Stimulated activated CD8-positive, alpha-beta memory T cell treated with anti-CD3 and anti-CD28 coated beads, Interleukin-4, amount 100 ng/mL, for 4 hours (primary cell): ENCODE measurements around the gene RFNG.

Experiments
- DNase-seq, 2 donors: peaks; one replicate each; pipeline ENCODE4 v3.0.0-alpha.2; 2020; ENCODE audit warnings: low read depth in 2 of 2, low spot score in 1 of 2

Gene RFNG

DNA sequence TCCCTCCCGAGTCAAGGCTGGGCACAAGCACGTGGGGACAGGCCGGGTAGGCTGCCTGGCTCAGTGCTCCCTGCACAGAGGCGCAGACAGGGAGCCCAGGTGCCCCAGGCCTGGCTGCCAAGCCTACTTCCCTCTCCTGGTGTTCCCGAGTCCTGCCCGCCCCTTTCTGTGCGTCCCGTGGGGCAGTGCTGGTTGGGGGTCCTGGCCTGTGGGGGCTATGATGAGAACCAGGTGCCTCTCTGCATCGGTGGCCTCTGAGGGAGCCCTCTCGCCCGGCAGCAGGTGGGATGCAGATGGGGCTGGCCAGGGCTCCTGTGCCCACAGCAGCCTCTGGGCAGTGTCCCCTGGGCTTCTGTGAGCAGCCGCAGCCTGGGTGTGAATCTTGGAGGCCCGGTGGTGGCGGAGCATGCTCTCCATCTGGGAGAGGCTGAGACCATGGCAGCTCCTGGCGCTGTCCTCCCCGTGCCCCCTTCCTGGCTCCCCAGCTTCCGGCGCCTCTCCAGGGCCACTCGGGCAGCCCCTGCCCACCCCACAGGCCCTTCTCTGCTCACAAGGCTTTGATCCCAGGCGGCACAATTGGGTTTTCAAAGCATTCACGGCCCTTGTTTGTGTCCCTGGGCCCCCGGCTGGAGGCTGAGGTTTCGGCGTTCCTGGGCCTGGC, 36.2 kb downstream of the RFNG start:
- no peak for DNase-seq

DNA sequence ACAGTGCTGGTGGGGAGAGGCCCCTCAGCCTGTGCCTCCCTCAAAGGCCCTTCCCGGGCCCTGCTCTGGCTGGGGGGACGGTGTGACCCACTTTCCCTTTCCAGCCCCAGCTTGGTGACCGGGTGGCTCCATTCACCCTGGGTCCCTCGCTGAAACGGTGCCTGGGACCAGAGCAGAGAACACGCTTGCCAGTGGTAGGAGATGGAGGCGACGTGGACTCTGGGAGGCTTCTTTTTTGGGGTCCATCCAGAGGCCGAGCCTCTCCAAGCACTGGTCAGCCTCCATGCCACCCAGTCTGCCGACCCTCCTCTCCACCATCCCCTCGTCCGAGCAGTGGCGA, 36.7 kb downstream of the RFNG start:
- DNase-seq: no peak

DNA sequence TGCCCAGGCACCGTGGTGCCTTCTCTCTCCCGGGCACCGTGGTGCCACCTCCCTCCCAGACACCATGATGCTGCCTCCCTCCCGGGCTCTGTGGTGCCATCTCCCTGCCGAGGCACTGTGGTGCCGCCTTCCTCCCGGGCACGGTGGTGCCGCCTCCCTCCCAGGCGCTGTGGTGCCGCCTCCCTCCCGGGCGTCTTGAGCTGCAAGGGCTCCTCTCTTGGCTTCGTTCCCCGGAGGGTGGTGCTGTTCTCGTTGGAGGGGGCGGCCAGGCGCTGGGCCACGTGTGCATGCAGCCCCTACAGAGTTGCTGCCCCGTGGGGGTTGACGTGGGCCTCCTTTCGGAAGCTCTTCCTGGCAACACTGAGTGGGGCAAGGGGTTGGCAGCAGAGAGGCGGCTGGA, 37.2 kb downstream of the RFNG start:
- DNase-seq: no peak

DNA sequence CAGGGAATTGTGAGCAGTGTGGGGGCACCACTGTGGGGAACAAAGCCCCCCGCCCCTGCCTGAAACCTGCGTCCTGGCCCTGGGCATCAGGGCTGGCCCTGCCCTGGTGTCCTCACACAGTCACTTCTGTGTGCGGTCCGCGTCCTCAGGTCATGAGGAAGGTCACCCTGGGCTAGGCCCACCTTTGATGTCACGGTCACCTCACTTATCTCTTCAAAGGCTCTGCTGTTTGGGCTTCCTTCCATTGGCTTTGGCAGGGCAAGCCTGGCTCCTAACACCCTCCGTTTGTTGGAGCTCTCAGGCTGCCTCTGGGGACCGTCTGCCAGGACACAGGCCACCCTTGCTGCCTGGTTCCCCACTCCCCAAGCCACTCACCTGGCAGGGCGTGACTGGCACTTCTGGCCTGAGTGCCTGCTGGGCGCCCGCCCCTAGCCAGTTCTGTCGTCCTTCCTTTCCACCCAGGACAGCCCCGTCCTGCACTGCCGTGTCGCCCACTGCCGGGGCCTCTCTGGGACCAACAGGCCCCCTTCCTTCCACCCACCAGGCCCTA, 37.8 kb downstream of the RFNG start:
- DNase-seq: no peak

DNA sequence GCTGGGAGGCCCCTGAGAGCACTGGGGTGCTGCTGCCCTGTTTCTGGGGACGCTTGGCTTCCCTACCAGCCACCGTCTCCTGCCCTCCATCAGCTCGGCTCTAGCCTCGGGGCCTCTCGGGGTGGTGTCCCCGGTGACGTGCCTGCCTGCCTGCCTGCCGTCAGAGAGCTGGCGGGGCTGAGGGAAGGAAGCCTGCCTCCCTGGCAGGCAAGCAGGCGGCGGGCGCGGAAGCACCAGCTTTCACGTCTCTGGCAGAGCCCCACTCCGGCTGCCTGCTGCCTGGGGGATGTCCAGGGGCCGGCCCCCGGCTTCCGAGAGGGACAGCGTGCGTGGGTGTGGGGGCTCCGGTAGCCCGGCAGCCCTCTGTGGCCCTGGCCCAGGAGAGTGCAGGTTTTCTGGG, 38.3 kb downstream of the RFNG start:
- DNase-seq: no peak

DNA sequence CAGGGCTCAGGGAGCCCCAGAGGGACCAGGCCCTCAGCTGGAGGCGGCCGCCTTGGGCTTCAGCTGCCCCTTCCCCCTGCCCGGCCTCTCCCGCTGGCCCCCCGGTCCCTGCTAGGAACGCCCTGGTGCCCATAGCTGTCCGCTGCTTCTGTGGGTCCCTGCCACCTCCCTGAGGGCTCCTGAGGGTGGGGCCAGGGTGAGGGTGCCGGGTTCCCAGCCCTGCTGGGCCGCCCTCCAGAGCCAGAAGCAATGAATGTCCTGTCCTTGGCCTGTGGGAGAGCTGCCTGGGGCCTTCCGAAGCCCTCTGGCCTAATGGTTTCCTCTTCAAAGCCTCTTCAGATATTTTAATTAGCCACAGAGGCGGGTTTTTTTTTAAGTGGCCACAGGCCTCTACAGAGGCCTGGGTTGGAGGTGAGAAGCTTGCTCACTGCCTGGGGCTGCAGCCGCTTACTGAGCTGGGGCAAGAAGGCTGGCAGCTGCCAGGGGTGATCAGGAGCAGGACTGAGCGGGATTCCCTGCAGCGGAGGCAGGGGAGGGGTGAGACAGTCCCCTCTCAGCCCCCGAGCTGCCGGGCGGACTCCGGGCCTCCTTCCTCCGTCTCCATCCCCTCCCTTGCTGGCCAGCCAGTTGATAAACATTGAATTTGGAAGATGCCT, 38.8 kb downstream of the RFNG start:
- no peak for DNase-seq

DNA sequence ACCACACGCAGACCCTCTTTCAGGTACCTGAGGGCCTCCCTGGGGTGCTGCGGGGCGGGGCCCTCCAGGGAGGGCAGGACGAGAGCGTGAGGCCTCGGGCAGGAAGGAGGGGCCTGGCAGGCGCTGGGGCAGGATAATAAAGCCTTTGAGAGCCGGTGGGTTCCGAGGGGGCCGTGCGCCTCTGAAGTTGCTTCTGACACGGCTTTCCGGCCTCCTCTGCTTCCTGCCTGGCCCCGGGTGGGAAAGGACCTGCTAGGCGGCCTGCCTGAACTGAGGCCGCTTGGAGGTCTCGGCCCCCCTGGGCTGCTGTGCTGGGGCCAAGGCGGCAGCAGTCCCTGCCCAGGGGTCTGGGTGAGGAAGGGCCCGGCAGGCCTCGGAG, 39.4 kb downstream of the RFNG start:
- no peak for DNase-seq

DNA sequence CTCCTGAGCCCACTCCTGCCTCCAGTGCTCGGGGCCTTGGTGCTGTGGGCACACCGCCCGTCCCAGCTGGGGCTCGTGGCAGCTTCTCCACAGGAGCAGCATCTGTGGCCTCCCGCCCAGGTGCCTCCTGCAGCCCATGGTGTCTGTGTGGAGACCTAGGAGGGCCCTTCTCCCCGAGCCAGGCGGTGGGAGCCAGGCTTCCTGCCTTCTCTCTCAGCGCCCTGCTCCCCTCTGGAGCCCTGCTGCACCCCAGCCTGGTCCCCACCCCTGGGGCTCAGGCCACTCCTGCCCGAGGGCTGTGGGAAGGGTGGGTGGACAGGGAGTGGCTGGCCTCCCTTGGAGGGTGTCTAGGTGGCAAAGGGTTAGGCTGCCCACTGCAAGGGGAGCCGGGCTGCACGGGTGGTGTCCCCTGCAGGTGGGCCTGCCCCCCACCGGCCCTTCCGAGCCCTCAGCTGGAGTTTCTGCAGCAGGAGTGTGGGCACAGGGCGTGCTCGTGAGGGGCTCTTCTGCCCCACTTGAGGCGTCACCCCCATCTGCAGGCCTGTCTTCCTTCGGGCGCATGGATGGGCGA, 39.9 kb downstream of the RFNG start:
- no peak for DNase-seq

DNA sequence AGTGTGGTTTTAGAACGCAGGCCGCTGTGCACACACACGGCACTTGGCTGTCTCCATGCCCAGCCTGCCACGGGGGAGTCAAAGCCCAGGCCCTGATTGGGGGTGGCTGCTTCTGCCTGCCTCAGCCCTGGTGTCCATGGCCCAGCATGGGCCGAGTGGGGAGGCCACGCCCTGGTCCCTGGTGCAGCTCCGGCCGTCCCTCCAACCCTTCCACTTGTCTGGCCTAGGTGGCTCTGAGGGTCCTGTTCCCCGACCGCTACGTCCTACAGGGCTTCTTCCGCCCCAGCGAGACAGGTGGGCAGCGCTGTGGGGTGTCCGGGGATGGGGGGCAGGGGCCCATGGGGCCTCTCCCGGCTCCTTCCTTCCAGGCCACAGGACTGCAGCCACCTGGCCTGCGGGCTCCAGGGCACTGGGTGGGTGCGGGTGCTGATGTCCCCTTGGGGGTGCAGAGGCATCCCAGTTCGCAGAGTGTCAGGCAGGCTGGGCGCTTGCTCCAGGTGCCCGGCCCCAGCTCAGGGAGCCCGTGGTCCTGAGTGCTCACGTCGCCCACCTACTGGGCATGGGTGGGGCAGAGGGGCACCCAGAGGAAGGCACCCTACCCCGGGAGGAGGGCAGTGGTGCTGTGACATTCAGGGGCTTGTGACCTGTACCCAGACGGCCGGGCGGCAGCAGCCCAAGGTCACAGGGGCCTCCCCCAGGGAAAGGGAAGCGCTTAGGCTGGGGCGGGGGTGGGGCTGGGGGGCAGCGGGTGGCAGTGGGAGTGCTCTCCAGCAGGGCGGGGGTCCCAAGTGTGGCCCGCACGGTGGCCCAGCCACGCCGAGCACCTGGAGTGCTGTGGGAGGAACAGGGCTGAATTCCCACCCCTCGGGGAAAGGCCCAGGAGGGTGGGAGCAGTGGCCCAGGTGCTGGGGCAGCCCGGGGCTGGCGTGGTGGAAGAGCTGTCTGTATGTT, 40.8 kb downstream of the RFNG start:
- DNase-seq: no peak

DNA sequence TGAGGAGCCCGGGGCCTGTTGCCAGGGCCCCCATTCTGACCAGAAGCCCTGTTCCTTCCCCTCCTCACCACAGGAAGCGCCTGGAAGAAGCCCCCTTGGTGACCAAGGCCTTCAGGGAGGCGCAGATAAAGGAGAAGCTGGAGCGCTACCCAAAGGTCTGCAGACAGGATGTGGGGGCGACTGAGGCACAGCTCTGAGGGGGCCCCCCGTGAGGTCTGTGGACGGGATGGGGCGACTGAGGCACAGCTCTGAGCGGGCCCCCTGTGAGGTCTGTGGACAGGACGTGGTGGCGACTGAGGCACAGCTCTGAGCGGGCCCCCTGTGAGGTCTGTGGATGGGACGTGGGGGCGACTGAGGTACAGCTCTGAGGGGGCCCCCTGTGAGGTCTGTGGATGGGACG, 42.2 kb downstream of the RFNG start:
- no peak for DNase-seq

DNA sequence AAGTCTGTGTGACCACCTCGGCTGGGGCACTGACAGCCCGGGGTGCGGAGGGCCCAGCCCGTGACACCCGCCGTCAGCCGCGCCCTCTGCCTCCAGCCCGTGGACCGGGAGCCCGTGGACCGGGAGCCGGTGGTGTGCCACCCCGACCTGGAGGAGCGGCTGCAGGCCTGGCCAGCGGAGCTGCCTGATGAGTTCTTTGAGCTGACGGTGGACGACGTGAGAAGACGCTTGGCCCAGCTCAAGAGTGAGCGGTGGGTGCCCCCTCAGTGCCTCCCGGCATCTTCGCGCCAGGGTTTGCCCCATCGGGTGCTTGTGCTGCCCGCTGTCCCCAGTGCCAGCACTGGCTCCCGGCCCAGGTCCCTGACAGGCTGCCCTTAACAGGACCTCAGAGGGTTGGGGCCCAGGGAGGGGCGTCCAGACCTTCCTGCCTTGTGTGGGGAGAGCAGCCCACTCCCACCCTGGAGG, 42.6 kb downstream of the RFNG start:
- no peak for DNase-seq

DNA sequence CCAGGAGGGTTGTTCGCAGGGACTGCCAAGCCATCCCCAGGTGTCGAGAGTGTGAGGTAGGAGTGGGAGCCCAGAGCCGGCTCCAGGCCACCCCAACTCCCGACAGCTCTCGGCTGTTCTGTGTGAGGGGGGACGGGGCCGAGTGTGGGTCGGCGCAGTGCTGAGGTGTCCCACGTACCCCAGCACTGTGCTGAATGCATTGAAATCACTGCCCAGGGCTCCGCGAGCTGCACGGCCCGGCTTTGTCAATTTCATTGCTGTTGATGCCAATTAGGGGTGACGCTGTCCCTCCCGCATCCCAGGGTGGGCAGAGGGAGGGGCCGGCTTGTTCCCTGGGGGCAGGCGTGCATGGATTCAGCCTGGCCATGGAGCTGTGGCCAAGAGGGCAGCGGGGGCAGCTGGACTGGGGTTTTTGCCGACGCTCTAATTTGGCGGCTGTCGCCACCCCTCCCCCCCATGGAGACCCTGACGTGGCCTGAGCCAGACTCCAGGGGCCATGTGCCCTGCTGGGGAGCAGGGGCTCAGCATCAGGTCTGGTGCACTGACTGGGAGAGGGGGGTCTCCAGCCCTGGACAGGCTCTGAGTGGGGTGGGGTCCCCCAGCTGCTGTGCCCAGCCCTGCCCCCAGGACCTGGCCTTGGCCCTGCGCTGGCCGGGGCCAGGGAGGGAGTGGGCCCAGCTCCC, 43.2 kb downstream of the RFNG start:
- no peak for DNase-seq

DNA sequence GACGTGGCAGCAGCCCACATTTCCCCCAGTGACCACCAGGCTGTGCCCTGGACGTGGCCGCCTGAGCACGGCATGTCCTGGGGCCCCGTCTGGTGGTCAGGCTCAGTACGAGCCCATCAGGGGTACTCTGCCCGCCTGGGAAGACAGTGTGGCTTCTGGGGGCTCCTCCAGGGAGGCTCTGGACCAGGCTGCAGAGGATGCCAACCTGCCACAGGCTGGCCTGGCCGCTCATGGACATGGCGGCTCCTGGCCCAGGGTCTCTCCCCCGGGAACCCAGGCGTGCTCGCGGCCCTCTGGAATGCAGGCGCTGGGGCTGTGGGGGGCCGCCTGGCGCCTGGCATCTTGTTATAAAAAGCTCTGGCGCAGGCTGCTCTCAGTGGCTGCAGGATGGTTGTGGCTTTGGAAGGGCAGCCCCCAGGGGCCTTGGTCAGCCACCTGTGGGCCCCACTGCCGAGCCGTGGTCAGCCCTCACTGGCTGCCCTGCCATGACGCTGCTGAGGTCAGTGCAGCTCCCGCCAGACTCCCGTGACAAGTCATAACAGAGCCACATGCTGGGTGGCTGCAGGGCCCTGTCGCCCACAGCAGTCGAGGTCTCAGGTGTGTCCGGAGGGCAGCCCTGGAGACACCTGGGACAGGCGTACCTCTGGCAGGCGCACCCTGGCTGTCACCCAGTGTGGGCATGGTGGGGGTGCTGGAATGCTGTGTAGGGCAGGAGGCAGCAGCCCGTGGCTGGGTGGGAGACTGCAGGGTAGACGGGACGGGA, 43.9 kb downstream of the RFNG start:
- DNase-seq: no peak

DNA sequence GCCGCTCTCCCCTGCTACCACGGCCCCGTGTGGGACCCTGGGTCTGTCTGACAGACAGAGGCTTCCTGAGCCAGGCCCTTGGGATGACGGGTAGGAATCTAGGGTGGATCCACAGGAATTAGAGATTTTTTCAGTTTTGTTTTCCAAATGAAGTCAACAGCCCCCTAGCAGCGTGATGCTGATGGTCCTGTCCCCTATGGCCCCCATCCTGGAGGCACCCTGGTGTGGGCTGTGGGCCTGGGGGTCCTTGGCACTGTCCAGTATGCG, 44.5 kb downstream of the RFNG start:
- no peak for DNase-seq

DNA sequence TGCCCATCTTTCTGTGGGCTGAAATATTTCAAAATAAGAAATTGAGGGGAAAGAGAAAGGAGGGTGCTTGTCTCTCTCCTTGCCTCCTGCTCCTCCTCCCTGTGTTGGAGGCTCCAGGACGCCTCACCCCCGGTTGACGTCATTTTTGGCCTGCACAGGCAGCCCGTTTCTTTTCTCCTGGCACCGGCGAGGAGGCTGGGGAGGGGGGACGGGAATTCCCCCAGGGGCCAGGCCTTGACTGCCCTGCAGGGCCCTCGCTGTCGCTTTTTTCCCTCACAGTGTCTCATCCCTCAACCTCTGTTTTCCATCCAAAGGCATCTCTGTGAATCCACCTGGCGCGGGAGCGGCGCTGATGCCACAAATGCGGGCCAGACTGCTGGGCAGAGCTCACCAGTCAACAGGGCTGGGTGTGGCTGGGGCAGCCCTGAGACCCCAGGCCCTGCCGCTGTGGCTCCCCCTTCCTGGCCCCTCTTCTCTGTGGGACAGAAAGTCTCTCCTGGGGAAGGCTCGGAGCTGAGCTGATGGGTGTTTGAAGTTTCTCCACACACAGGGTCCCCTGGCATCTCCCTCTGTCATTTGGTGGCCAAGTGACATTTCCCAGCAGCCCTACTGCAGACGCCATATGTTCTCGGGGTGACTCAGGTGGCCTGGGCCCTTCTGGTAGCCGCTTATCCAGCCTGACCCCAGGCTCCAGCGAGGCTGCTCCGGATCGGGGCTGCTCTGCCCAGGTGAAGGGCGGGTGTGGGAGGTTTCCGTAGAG, 45.0 kb downstream of the RFNG start:
- no peak for DNase-seq

DNA sequence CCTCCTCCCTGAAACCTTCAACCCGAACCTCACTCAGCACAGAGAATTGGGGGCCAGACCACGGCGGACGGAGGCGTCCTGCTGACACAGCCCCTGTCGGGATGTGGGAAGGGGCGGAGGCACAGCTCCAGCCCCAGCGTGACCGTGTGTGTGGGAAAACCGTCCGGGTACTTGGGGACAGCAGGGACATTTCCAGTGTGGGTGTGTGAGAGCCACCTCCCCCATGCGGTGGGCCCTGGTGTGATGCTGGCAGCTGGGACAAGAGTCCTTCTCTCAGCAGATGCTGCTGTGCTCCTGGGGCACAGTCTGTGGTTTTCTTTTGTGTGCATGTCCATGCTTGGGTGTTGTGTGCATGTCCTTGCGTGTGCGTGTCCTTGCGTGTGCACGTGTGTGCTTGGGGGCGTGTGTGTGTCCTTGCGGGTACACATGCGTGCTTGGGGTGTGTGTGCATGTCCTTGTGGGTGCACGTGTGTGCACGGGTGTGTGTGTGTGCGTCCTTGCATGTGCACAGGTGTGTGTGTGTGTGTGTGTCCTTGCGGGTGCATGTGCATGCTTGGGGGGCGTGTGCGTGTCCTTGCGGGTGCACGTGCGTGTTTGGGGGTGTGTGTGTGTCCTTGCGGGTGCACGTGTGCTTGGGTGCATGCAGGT, 45.8 kb downstream of the RFNG start:
- no peak for DNase-seq

DNA sequence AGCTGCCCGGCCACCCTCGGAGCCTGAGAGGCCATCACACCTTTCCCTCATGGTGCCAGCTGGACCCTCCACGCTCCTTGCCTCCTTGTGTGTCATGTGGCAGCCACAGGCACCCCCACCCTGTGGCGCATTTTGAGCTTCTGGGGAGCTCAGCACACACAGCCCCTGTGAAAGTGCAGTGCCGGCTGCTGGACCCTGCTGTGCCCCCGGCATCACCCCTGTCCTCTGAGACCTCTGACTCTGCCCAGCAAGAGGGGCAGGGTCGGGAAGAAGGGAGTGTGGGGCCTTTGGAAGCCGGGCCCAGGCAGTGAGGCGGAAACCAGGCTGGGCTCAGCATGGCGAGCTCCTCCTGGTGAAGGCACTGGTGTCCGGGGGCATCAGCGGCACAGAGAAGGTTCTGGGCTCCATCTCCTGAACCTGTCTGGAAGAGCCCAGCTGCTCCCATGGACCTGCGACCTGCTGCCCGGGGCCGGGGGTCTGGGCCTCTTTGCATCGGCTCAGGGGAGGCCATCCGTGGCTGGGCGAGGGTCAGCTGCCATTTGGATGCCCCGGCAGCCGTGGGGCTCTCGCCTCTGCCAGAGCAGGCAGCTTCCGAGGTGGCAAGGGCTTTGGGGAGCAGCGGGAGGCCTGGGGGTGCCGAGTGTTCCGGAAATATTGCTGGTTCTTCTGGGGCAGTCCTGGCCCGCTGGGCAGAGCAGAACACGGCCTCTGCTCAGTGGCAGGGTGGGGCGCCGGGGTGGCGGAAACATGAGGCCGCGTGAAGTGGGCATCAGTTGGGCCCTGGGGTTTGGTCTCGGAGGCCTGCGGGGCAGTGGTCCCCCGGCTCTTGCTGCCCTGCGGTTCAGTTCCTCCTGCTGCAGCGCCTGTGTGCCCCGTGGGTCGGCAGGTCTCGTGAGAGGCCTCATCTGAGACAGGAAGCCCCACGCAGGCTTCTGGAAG, 46.8 kb downstream of the RFNG start:
- no peak for DNase-seq
